ENCODE measurements around the gene AFTPH. TPM values are rescaled to one million over a fixed set of nuclear protein-coding genes. Genes with fewer than 3 reads are reported as not detected.

The AFTPH gene
- total RNA-seq, 1 experiment from 2014 or later: 13.5 TPM

DNA sequence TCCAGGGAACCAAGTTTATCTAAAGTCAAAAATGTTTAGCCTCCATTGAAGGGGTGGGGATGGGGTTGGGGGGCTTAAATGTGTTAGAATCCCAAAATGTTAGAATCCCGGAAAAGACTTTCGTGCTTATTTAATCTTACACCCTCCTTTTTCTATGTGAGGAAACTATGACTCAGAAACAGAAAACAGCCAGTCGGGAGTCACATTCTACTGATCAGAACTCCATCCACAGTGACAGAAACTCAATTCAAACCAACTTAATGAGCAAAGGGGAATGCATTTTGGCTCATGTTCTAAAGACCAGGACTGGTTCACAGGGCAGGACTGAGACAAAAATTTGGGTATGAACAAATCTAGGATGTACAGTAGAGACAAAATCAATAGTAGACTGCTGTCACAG is 31.9 kb upstream of the AFTPH start:
- Histone ChIP-seq H4K8ac (replicated peaks; ENCODE audit: insufficient read length, low read depth, low read length) (no peak overlapping the region), H2BK15ac (ENCODE audit: low read depth, low read length) (no peak overlapping the region), H3T11ph (ENCODE audit: low read length) (no peak overlapping the region), H2BK120ac (ENCODE audit: low read depth, low read length, poor library complexity, severe bottlenecking) (no peak overlapping the region), H3K23me2 (ENCODE audit: insufficient read length, low read depth, low read length, poor library complexity, severe bottlenecking) (no peaks in the 10 kb centered on the region), H2AK5ac (ENCODE audit: insufficient read length, low read length) (no peak overlapping the region), H2BK20ac (ENCODE audit: low read depth, low read length, poor library complexity, severe bottlenecking) (no peak overlapping the region), H4K20me1 (ENCODE audit: control insufficient read depth, insufficient read depth, insufficient read length) (no peaks in the 10 kb centered on the region), H3K27me3 (ENCODE audit: insufficient read depth, low read length) (no peaks in the 10 kb centered on the region), H3K18ac (ENCODE audit: insufficient read length, low read depth, low read length) (no peak overlapping the region), H3K79me2 (ENCODE audit: insufficient read depth, low read length) (no peaks in the 10 kb centered on the region), H2AFZ (ENCODE audit: low read length) (no peak overlapping the region), H3K9me3 (ENCODE audit: control insufficient read depth, low read depth, low read length) (no peaks in the 10 kb centered on the region), H3K14ac (ENCODE audit: insufficient read depth, low read length) (no peak overlapping the region), H3K4me1 (ENCODE audit: insufficient read depth, low read length) (peaks cover 5% of the 10 kb centered on the region; the same call in 1 of the 2 replicates), H2BK5ac (ENCODE audit: insufficient read length, low read length) (no peak overlapping the region), H3K23ac (ENCODE audit: insufficient read length, low read depth, low read length) (no peak overlapping the region), H3K79me1 (ENCODE audit: insufficient read depth, low read depth, low read length, poor library complexity, severe bottlenecking) (no peaks in the 10 kb centered on the region), H4K91ac (ENCODE audit: insufficient read length, low read depth, low read length) (no peak overlapping the region), H3K9ac (ENCODE audit: extremely low read depth, insufficient read length, low read length) (no peak overlapping the region), H3K4me2 (ENCODE audit: insufficient read depth, insufficient read length, low read length) (no peak overlapping the region), H3K27ac (ENCODE audit: insufficient read length, low read depth, low read length) (no peak overlapping the region), H2BK12ac (ENCODE audit: insufficient read length, low read depth, low read length) (no peak overlapping the region), H4K5ac (ENCODE audit: insufficient read length, low read depth, low read length) (no peak overlapping the region), H3K4ac (ENCODE audit: low read depth, low read length) (no peak overlapping the region), H3K56ac (ENCODE audit: insufficient read length, low read depth, low read length) (no peak overlapping the region)
- Mint-ChIP-seq H3K9me3 (no peaks in the 10 kb centered on the region), H3K4me1 (peaks cover 24% of the 10 kb centered on the region in 2 experiments), H3K27ac (peak overlapping the region in 1 of 3 experiments; percentile 59; a peak in 1 of 7 replicates), H3K27me3 (ENCODE audit: low read depth) (peaks cover 4% of the 10 kb centered on the region), H3K4me3 (no peak overlapping the region), H3K36me3 (ENCODE audit: insufficient read depth in 1 of 3, low read depth in 3 of 3) (no peaks in the 10 kb centered on the region)
- no CpG with 5 or more reads among the region's 3 CpGs for WGBS (ENCODE audit: extremely low coverage, insufficient read length, low lambda C conversion rate)
- no peak for DNase-seq
- TF ChIP-seq, protein P1, sequence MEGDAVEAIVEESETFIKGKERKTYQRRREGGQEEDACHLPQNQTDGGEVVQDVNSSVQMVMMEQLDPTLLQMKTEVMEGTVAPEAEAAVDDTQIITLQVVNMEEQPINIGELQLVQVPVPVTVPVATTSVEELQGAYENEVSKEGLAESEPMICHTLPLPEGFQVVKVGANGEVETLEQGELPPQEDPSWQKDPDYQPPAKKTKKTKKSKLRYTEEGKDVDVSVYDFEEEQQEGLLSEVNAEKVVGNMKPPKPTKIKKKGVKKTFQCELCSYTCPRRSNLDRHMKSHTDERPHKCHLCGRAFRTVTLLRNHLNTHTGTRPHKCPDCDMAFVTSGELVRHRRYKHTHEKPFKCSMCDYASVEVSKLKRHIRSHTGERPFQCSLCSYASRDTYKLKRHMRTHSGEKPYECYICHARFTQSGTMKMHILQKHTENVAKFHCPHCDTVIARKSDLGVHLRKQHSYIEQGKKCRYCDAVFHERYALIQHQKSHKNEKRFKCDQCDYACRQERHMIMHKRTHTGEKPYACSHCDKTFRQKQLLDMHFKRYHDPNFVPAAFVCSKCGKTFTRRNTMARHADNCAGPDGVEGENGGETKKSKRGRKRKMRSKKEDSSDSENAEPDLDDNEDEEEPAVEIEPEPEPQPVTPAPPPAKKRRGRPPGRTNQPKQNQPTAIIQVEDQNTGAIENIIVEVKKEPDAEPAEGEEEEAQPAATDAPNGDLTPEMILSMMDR (conservative IDR thresholded peaks at IDR 0.05): no peak

Measured in H9 (cell line).